ENCODE measurements around the gene LDAH. TPM values are rescaled to one million over a fixed set of nuclear protein-coding genes. Genes with fewer than 3 reads are reported as not detected.

The LDAH gene
- total and polyA plus RNA-seq, 10 of the 15 experiments (the other 5 are each of a cell fraction or from before 2014, with no cell fraction given) = 17.9 to 44.7 (median 30.0) TPM

DNA sequence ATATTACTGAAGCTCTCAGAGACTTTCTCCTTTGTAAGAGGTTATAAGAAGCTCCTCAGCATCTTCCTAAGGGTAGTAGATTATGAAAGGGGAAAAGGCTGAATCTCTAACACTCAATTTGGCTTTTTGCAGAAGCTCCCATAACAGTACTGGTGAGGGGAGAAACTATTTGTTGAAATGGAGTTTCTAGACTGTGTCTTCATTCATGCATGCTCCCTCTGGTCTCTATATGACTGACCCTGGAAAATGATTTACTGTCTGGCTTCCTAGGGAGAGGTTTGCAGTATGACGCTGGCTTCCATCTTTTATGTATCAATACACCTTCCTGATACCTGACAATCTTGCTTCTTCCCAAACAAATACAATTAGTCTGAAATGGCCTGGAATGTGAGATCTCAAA lies 63.9 kb downstream of the LDAH start (continued):
- TF ChIP-seq CTCF (IDR thresholded peaks at IDR 0.05 in 2 of 3, conservative IDR thresholded peaks at IDR 0.05 in 1 of 3; ENCODE audit: control insufficient read depth in 2 of 3, extremely low read depth in 1 of 3, insufficient read depth in 1 of 3, low read depth in 3 of 3, low read length in 3 of 3) = no peak

- ChIA-PET SMC1A (ENCODE audit: uncharacterized antibody, unreplicated experiment) (interaction anchor here (1.2 to 4.9 kb wide), 4 partner anchors 10 to 24 kb away, joined by 3 to 25 read pairs (median 10); no protein-coding TSS in a partner anchor), CTCF (interaction anchor here (0.6 to 1.3 kb wide), 6 partner anchors 8 to 195 kb away, joined by 3 to 7 read pairs (median 6); no protein-coding TSS in a partner anchor), RAD21 (ENCODE audit: unreplicated experiment) (interaction anchor here (1.4 kb wide), 2 partner anchors 24 to 206 kb away, joined by 3 to 6 read pairs; no protein-coding TSS in a partner anchor), POLR2A (no interaction called here)
- Histone ChIP-seq H2AFZ (ENCODE audit: control insufficient read depth, low read depth, low read length) (no peak overlapping the region), H3K36me3 (ENCODE audit: control insufficient read depth in 2 of 2, insufficient read depth in 2 of 2, low read length in 1 of 2) (no peaks in the 10 kb centered on the region), H3K79me2 (ENCODE audit: control insufficient read depth, insufficient read depth, low read length) (no peaks in the 10 kb centered on the region), H3K27me3 (replicated peaks in 1 of 2; ENCODE audit: control insufficient read depth in 2 of 2, insufficient read depth in 2 of 2, low read length in 1 of 2) (no peaks in the 10 kb centered on the region), H3K9me3 (replicated peaks; ENCODE audit: control insufficient read depth, insufficient read depth, low read length) (no peaks in the 10 kb centered on the region; the same call in 1 of the 3 replicates), H3K4me2 (ENCODE audit: control insufficient read depth, insufficient read depth) (no peak overlapping the region), H3K9ac (ENCODE audit: control insufficient read depth, insufficient read depth, low read length) (no peak overlapping the region), H4K20me1 (ENCODE audit: control insufficient read depth, insufficient read depth) (no peaks in the 10 kb centered on the region), H3K4me1 (ENCODE audit: control insufficient read depth, insufficient read depth, low read length) (no peaks in the 10 kb centered on the region), H3K4me3 (no peak overlapping the region), H3K27ac (ENCODE audit: control insufficient read depth, insufficient read depth) (no peak overlapping the region)
- intact Hi-C loops (cut with micrococcal nuclease; ENCODE audit: unreplicated experiment) = no loop called here
- no TSS peak for BruUV-seq (replicated peaks)
- 100% methylated on average over 1 of the region's 1 CpG for WGBS (ENCODE audit: insufficient coverage, insufficient replicate concordance, low lambda C conversion rate, missing lambda C conversion rate)
- FAIRE-seq = no peak
- DNase-seq (ENCODE audit: low read depth, low spot score) = no peak
- in situ Hi-C loops (cut with MboI) = no loop called here
- no peak for ATAC-seq
- no peak for TF ChIP-seq TARDBP (IDR thresholded peaks at IDR 0.05; ENCODE audit: borderline replicate concordance)
- TF ChIP-seq SREBF2 (IDR thresholded peaks at IDR 0.05; ENCODE audit: low read length) = no peak
- TF ChIP-seq, protein P1, sequence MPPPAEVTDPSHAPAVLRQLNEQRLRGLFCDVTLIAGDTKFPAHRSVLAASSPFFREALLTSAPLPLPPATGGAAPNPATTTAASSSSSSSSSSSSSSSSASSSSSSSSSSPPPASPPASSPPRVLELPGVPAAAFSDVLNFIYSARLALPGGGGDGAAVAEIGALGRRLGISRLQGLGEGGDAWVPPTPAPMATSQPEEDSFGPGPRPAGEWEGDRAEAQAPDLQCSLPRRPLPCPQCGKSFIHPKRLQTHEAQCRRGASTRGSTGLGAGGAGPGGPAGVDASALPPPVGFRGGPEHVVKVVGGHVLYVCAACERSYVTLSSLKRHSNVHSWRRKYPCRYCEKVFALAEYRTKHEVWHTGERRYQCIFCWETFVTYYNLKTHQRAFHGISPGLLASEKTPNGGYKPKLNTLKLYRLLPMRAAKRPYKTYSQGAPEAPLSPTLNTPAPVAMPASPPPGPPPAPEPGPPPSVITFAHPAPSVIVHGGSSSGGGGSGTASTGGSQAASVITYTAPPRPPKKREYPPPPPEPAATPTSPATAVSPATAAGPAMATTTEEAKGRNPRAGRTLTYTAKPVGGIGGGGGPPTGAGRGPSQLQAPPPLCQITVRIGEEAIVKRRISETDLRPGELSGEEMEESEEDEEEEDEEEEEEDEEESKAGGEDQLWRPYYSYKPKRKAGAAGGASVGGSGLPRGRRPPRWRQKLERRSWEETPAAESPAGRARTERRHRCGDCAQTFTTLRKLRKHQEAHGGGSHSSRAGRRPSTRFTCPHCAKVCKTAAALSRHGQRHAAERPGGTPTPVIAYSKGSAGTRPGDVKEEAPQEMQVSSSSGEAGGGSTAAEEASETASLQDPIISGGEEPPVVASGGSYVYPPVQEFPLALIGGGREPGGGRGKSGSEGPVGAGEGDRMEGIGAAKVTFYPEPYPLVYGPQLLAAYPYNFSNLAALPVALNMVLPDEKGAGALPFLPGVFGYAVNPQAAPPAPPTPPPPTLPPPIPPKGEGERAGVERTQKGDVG (CRISPR knock-in tag; IDR thresholded peaks at IDR 0.05) = no peak
- no peak for TF ChIP-seq WRNIP1 (IDR thresholded peaks at IDR 0.05; ENCODE audit: borderline replicate concordance, low read depth, low read length)
- TF ChIP-seq, protein P2, sequence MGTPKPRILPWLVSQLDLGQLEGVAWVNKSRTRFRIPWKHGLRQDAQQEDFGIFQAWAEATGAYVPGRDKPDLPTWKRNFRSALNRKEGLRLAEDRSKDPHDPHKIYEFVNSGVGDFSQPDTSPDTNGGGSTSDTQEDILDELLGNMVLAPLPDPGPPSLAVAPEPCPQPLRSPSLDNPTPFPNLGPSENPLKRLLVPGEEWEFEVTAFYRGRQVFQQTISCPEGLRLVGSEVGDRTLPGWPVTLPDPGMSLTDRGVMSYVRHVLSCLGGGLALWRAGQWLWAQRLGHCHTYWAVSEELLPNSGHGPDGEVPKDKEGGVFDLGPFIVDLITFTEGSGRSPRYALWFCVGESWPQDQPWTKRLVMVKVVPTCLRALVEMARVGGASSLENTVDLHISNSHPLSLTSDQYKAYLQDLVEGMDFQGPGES (IDR thresholded peaks at IDR 0.05) = no peak
- no peak for TF ChIP-seq CTCF (IDR thresholded peaks at IDR 0.05 in 2 of 3, conservative IDR thresholded peaks at IDR 0.05 in 1 of 3; ENCODE audit: control insufficient read depth in 2 of 3, extremely low read depth in 1 of 3, insufficient read depth in 1 of 3, low read depth in 3 of 3, low read length in 3 of 3)
- TF ChIP-seq, protein P3, sequence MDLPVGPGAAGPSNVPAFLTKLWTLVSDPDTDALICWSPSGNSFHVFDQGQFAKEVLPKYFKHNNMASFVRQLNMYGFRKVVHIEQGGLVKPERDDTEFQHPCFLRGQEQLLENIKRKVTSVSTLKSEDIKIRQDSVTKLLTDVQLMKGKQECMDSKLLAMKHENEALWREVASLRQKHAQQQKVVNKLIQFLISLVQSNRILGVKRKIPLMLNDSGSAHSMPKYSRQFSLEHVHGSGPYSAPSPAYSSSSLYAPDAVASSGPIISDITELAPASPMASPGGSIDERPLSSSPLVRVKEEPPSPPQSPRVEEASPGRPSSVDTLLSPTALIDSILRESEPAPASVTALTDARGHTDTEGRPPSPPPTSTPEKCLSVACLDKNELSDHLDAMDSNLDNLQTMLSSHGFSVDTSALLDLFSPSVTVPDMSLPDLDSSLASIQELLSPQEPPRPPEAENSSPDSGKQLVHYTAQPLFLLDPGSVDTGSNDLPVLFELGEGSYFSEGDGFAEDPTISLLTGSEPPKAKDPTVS (IDR thresholded peaks at IDR 0.05; ENCODE audit: low read depth, low read length) = no peak
These were observed 65.4 kb downstream of the LDAH start for GRCh38 chr2:20757405-20758090.

Measured in GM12878 (cell line).